ENCODE measurements around the gene AURKAIP1.
A peak's percentile ranks its signal among the peaks of the same experiment; 100 is the strongest.

AURKAIP1 gene

DNA sequence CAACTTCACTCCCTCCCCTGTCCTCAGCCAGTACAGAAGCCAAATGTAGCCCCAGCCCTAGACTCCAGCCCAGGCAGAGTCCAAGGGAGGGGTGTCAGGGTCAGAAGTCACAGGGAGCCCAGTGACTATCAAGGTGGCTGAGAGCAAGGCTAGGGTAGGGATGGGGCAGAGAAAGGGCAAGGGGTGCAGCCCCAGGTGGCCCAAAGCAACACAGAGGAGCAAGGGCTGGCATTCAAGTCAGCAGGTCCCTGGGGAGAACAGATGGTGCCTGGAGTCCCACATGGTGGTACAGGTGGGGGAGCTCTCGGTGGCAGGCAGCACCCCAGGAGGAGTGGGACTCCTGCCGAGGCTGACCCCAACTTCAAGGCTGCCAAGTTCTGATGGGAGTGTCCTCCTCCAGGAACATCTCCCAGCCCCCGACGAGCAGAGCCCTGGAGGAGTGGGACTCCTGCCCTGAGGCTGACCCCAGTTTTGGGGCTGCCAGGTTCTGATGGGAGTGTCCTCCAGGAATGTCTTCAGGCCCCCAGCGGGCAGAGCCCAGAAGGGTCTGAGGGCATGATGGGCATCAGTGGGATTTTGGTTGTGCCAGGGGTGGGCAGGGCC is 22.1 kb downstream of the AURKAIP1 start:
- Histone ChIP-seq H3K4me1 (ENCODE audit: control insufficient read depth, insufficient read depth, low read length) (peaks cover 52% of the 10 kb centered on the region), H3K36me3 (ENCODE audit: control insufficient read depth in 2 of 2, insufficient read depth in 2 of 2, low read length in 2 of 2) (peaks cover 0 to 2% of the 10 kb centered on the region in 2 donors), H3K9me3 (ENCODE audit: control insufficient read depth in 2 of 2, low read length in 2 of 2) (no peaks in the 10 kb centered on the region), H3K4me3 (ENCODE audit: low read length in 2 of 2) (peak overlapping the region in 1 of 2 donors; percentile 35), H3K27me3 (ENCODE audit: control insufficient read depth in 1 of 2, insufficient read depth in 2 of 2, low read length in 2 of 2) (no peaks in the 10 kb centered on the region), H3K27ac (ENCODE audit: low read length) (peak overlapping the region; percentile 18), H3K9ac (ENCODE audit: low read length in 2 of 2) (no peak overlapping the region)

DNA sequence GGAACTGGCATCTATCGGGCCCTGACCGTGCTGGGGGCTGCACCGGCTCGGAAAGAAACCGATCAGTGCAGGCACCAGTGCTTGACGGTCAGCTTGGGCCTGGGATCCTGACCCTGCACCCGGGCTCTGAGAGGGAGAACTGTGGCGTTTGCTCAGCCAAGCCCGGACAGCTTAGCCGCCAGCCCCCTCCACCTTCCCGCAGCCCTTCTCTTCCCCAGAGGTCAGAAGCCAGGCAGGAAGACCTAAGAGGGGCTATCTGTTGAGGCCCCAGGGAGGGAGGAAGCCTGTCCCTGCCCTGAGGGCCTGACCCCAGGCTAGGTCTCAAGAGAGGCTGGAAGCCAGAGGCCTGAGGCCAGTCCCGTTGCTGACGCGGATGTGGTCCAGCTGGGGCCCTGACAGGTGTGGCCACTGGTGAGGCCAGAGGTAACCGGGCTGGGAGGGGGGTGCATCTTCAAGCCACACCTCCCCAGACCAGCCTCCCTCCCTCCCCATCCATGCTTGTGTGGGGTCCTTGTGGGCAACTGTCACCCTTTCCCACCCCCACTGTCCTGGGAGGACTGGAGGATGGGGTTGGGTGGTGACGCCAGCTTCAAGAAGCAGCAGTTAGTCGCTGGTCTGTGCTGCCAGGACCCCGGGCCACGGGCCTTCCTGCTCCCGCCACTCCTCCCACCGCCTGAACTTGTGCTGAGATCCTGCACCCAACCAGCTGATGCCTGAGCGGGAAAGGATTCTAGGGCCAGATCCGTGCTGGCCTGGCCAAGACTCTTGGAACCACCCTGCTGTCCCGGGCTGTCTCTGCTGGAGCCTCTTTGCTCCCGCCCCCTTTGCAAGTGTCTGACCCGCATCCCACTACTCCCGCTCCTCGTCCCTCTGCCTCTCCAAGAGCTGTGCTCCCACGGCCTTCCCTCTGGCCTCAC is 23.2 kb downstream of the AURKAIP1 start:
- Histone ChIP-seq H3K36me3 (ENCODE audit: control insufficient read depth in 2 of 2, insufficient read depth in 2 of 2, low read length in 2 of 2) (peaks cover 0 to 2% of the 10 kb centered on the region in 2 donors), H3K27ac (ENCODE audit: low read length) (peak overlapping the region; percentile 37), H3K9me3 (ENCODE audit: control insufficient read depth in 2 of 2, low read length in 2 of 2) (no peaks in the 10 kb centered on the region), H3K4me3 (ENCODE audit: low read length in 2 of 2) (peak overlapping the region in 1 of 2 donors; percentile 44), H3K4me1 (ENCODE audit: control insufficient read depth, insufficient read depth, low read length) (peaks cover 58% of the 10 kb centered on the region), H3K9ac (ENCODE audit: low read length in 2 of 2) (peak overlapping the region in 1 of 2 donors; percentile 13), H3K27me3 (ENCODE audit: control insufficient read depth in 1 of 2, insufficient read depth in 2 of 2, low read length in 2 of 2) (no peaks in the 10 kb centered on the region)

DNA sequence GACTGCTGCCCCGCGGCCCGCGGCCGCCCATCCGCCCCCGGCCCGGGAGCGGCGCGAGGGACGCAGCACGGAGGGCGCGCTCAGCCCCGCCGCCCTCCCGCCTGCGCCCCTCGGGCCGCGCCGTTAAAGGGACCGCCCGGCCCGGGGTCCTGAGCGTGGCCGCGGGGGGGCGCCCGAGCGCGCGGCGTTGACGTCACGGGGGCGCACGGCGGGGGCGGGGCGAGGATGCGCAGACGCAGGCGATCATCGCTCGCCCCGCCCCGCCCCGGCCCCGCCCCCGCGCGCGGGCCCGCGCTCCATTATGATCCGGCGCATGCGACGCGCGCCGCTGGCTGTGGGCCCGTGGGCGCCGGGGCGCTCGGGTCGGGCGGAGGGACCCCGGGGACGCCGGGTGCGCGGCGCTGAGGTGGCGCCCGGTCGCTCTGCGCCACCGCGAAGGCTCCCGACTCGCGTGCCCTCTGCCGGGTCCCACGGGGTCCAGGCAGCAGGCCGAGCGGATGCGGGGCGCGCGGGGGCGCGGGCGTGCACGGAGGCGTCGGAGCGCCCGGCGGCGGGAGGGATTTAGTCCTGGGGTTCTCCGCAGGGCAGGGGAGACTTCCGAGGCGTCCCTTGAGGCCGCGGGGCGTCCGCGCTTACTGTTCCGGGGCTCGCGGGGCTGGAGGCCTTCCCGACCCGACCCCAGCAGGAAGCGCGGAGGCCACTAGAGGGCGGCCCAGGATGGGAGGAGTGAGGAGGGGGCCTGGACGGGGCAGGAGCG is 25.6 kb downstream of the AURKAIP1 start, which contains the start of gene DVL1:
DVL1 (minus strand) TSS at position 163 of the 757 bp plus-strand sequence. CDS start 353 bp downstream, outside the sequence.
- no peaks in the 10 kb centered on the region for H3K27me3 ChIP-seq (ENCODE audit: control insufficient read depth in 1 of 2, insufficient read depth in 2 of 2, low read length in 2 of 2)
- peak within 1 kb of the TSS; percentile 46 for H3K27ac ChIP-seq (ENCODE audit: low read length)
- peaks cover 64% of the 10 kb centered on the region for H3K4me1 ChIP-seq (ENCODE audit: control insufficient read depth, insufficient read depth, low read length)
- peaks cover 0 to 2% of the 10 kb centered on the region in 2 donors for H3K36me3 ChIP-seq (ENCODE audit: control insufficient read depth in 2 of 2, insufficient read depth in 2 of 2, low read length in 2 of 2)
- H3K4me3 ChIP-seq (ENCODE audit: low read length in 2 of 2), result peak within 1 kb of the TSS; percentile 81 to 85
- H3K9ac ChIP-seq (ENCODE audit: low read length in 2 of 2), result peak within 1 kb of the TSS; percentile 72 to 77
- H3K9me3 ChIP-seq (ENCODE audit: control insufficient read depth in 2 of 2, low read length in 2 of 2), result no peaks in the 10 kb centered on the region

DNA sequence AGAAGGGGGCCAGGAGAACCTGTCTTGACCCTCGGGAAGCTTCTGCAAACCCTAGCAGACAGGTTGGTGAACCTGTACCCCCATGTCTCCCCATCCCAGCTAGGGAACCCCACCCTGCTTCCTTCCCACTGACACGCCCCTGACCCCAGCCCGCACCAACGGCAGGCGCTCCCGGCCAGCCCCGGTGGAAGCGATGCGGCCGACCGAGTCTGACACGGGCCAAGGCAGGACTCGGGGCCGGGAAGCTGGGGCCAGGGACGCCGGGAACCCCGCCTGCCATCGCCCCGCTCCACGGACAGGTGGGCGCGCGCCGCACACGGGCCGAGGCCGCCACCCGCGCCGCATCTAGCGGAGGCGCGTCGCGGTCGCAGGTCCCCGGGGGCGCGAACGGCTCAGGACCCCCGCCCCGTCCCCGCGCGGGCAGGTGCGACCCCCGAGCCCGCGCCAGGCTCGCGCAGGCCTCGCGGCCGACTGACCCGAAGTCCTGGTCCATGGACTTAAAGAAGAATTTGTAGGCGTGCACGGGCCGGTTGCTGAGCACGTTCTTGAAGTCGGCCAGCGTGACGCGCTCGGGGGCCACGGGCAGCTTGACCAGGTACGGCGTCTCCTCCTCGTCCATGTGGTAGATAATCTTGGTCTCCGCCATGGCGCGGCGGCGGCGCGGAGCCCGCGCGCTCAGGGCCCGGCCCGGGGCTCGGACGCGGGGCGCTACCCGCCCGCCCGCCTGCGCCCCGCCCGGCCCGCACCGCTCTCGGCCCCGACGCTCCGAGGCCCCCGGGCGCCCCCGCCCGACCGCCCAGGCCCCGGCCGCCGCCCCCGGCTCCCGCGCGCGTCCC is 26.4 kb downstream of the AURKAIP1 start:
- no peaks in the 10 kb centered on the region for H3K27me3 ChIP-seq (ENCODE audit: control insufficient read depth in 1 of 2, insufficient read depth in 2 of 2, low read length in 2 of 2)
- H3K9me3 ChIP-seq (ENCODE audit: control insufficient read depth in 2 of 2, low read length in 2 of 2), result no peaks in the 10 kb centered on the region
- H3K4me3 ChIP-seq (ENCODE audit: low read length in 2 of 2), result peak overlapping the region; percentile 81 to 85
- peak overlapping the region; percentile 31 for H3K27ac ChIP-seq (ENCODE audit: low read length)
- peaks cover 0 to 2% of the 10 kb centered on the region in 2 donors for H3K36me3 ChIP-seq (ENCODE audit: control insufficient read depth in 2 of 2, insufficient read depth in 2 of 2, low read length in 2 of 2)
- peaks cover 63% of the 10 kb centered on the region for H3K4me1 ChIP-seq (ENCODE audit: control insufficient read depth, insufficient read depth, low read length)
- peak overlapping the region; percentile 72 to 77 for H3K9ac ChIP-seq (ENCODE audit: low read length in 2 of 2)

DNA sequence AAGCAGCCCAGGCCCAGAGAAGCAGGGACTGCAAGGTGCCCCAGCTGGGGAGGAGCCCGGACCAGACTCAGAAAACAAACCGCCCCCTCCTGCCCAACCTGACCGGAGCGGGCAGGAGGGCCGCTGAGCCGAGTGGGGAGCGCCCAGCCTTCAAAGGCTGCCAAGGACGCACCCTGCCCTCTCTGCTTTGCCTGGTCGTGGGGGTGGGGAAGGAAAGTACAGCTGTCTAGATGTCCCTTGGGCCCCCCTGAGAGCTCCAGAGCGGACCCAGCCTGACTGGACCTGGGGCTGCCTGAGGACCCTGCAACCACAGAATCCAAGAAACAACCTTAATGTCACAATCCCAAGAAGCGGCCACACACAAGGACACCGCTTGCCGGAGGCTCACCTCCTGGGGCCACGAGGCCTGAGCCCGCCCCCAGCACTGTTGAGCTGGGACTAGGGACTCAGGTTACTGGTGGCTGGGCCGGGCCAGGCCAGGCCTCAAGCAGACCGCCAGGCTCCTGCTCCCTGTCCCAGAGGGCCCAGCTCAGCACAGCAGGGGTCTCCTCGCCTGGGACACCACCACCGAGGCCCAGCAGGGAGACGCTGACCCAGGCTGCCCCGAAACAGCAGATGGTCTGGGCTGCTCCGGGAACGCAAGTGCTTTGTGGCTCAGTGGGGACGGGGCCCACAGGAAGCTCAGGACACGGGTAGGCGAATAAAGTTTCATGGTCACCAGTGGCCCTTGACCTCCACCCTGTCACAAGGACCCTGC is 27.2 kb downstream of the AURKAIP1 start:
- H3K36me3 ChIP-seq (ENCODE audit: control insufficient read depth in 2 of 2, insufficient read depth in 2 of 2, low read length in 2 of 2), result peaks cover 0 to 2% of the 10 kb centered on the region in 2 donors
- peak overlapping the region; percentile 31 for H3K27ac ChIP-seq (ENCODE audit: low read length)
- H3K4me1 ChIP-seq (ENCODE audit: control insufficient read depth, insufficient read depth, low read length), result peaks cover 55% of the 10 kb centered on the region
- peak overlapping the region; percentile 72 to 77 for H3K9ac ChIP-seq (ENCODE audit: low read length in 2 of 2)
- no peaks in the 10 kb centered on the region for H3K9me3 ChIP-seq (ENCODE audit: control insufficient read depth in 2 of 2, low read length in 2 of 2)
- H3K27me3 ChIP-seq (ENCODE audit: control insufficient read depth in 1 of 2, insufficient read depth in 2 of 2, low read length in 2 of 2), result no peaks in the 10 kb centered on the region
- peak overlapping the region; percentile 81 to 85 for H3K4me3 ChIP-seq (ENCODE audit: low read length in 2 of 2)

DNA sequence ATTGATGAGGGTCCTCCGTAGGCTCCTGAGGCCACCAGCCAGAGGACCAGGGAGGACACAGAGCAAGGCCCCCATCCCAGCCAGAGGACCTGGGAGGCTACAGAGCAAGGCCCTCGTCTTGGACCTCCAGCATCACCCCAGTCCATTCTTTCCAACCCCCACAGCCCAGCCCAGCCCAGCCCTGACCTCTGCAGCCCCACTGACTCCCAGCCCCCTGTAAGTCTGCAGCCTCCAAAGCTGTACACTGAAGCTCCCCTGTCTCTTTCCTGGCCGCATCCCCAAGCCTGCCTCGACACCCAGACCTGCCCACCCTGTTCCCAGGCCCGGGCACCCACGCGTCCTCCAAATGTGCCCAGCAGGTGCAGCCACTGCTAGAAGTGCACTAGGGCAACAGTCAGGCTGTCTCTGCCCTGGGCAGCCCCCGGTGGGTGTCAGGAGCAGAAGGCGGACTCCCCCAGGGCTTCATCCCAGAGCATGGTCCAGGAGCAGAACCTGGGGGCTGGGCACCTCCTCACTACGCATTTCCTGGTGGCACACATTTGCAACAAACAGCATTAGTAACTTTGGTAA is 27.9 kb downstream of the AURKAIP1 start:
- Histone ChIP-seq H3K36me3 (ENCODE audit: control insufficient read depth in 2 of 2, insufficient read depth in 2 of 2, low read length in 2 of 2) (no peaks in the 10 kb centered on the region), H3K9me3 (ENCODE audit: control insufficient read depth in 2 of 2, low read length in 2 of 2) (no peaks in the 10 kb centered on the region), H3K4me3 (ENCODE audit: low read length in 2 of 2) (peak overlapping the region in 1 of 2 donors; percentile 85), H3K9ac (ENCODE audit: low read length in 2 of 2) (peak overlapping the region in 1 of 2 donors; percentile 72), H3K4me1 (ENCODE audit: control insufficient read depth, insufficient read depth, low read length) (peaks cover 48% of the 10 kb centered on the region), H3K27ac (ENCODE audit: low read length) (no peak overlapping the region), H3K27me3 (ENCODE audit: control insufficient read depth in 1 of 2, insufficient read depth in 2 of 2, low read length in 2 of 2) (no peaks in the 10 kb centered on the region)

DNA sequence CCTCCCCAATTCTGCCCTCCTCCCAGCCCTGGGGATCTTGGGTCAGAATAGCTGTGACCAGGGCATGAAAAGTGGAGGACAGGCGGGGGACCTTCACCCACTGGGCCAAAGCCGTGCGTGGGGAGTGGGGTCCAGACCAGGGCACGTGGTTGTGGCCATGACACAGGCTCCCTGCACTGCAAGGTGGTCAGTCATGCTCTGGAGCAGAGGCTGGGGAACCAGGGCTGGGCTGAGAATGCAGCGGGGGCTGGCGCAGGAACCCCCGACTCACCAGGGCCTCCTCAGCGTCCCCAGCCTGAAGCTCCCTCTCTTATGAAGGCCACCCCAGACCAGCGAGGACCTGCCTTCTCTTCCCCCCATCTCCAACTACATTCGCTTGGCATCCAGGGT is 28.5 kb downstream of the AURKAIP1 start:
- H3K27ac ChIP-seq (ENCODE audit: low read length), result no peak overlapping the region
- peaks cover 43% of the 10 kb centered on the region for H3K4me1 ChIP-seq (ENCODE audit: control insufficient read depth, insufficient read depth, low read length)

DNA sequence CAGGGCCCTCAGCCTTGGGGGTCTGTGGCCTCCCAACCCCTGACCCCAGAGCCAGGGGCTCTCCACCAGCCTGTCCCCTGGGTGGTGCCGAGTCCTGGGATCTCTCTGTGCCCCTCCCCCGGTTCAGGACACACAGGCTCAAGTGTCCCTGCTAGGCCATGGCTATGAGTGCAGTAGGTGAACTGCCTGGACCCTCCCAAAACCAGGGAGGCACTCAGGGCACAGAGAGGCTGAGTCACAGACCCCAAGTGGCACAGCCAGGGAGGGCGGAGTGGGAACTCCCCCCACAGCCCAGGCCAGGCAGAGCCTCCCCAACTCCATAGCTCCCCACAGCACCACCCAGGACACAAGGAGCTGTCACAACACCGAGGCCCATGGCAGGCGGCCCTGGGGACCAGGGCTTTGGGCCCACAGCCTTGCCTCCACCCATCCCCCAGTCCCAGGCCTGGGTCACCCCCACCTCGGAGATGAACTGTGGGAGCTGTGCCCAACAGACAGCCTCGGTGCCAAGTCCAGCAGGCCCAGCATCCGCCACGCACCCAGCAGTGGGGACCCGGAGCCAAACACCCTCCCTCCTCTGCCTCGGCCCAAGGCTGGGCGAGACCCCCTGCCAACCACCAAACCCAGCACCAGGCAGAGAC is 29.0 kb downstream of the AURKAIP1 start:
- Histone ChIP-seq H3K27ac (ENCODE audit: low read length) (no peak overlapping the region), H3K9me3 (ENCODE audit: control insufficient read depth in 2 of 2, low read length in 2 of 2) (no peaks in the 10 kb centered on the region), H3K9ac (ENCODE audit: low read length in 2 of 2) (peak overlapping the region in 1 of 2 donors; percentile 47), H3K4me1 (ENCODE audit: control insufficient read depth, insufficient read depth, low read length) (peaks cover 42% of the 10 kb centered on the region), H3K4me3 (ENCODE audit: low read length in 2 of 2) (peak overlapping the region in 1 of 2 donors; percentile 29), H3K27me3 (ENCODE audit: control insufficient read depth in 1 of 2, insufficient read depth in 2 of 2, low read length in 2 of 2) (no peaks in the 10 kb centered on the region), H3K36me3 (ENCODE audit: control insufficient read depth in 2 of 2, insufficient read depth in 2 of 2, low read length in 2 of 2) (peaks cover 6 to 8% of the 10 kb centered on the region in 2 donors)

More for the DNA sequence above, 28.5 kb downstream of the AURKAIP1 start:
- Histone ChIP-seq H3K9me3 (ENCODE audit: control insufficient read depth in 2 of 2, low read length in 2 of 2) (no peaks in the 10 kb centered on the region), H3K4me3 (ENCODE audit: low read length in 2 of 2) (peak overlapping the region in 1 of 2 donors; percentile 29), H3K9ac (ENCODE audit: low read length in 2 of 2) (peak overlapping the region in 1 of 2 donors; percentile 47), H3K36me3 (ENCODE audit: control insufficient read depth in 2 of 2, insufficient read depth in 2 of 2, low read length in 2 of 2) (peaks cover under 1 to 3% of the 10 kb centered on the region in 2 donors), H3K27me3 (ENCODE audit: control insufficient read depth in 1 of 2, insufficient read depth in 2 of 2, low read length in 2 of 2) (no peaks in the 10 kb centered on the region)

DNA sequence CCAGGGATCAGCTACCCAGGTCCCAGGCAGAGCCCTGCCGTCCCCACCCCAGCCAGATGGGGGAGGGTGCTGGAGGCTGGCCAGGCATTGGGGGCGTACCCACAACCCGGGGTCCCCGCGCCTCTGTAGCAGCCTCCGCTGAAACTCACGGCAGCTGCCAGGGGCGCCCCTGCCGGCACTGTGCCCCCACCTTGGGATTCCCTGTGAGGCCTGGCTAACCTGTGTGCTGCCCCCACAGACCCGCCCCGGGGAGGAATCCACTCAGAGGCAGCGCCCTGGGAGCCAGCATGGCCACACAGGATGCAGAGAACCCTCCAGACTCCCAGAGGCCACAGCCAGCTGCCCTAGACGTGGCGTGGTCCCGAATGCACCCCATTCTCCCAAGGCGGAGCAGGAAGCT is 29.6 kb downstream of the AURKAIP1 start:
- H3K4me3 ChIP-seq (ENCODE audit: low read length in 2 of 2), result no peak overlapping the region
- peaks cover 42% of the 10 kb centered on the region for H3K4me1 ChIP-seq (ENCODE audit: control insufficient read depth, insufficient read depth, low read length)
- no peak overlapping the region for H3K27ac ChIP-seq (ENCODE audit: low read length)
- no peaks in the 10 kb centered on the region for H3K27me3 ChIP-seq (ENCODE audit: control insufficient read depth in 1 of 2, insufficient read depth in 2 of 2, low read length in 2 of 2)
- no peak overlapping the region for H3K9ac ChIP-seq (ENCODE audit: low read length in 2 of 2)
- peaks cover 12 to 14% of the 10 kb centered on the region in 2 donors for H3K36me3 ChIP-seq (ENCODE audit: control insufficient read depth in 2 of 2, insufficient read depth in 2 of 2, low read length in 2 of 2)
- H3K9me3 ChIP-seq (ENCODE audit: control insufficient read depth in 2 of 2, low read length in 2 of 2), result no peaks in the 10 kb centered on the region
